Activated CD4-positive, alpha-beta T cell treated with anti-CD3 and anti-CD28 coated beads, Interleukin-10, Interleukin-2, amounts not matched to agents 100 ng/mL and 50 ng/mL, durations not matched to agents 16 hours and 8 hours (primary cell): ENCODE results near the gene NR4A3.

ENCODE experiments used
- DNase-seq: peaks from one replicate; pipeline ENCODE4 v3.0.0-alpha.2; 2020

Gene NR4A3

DNA sequence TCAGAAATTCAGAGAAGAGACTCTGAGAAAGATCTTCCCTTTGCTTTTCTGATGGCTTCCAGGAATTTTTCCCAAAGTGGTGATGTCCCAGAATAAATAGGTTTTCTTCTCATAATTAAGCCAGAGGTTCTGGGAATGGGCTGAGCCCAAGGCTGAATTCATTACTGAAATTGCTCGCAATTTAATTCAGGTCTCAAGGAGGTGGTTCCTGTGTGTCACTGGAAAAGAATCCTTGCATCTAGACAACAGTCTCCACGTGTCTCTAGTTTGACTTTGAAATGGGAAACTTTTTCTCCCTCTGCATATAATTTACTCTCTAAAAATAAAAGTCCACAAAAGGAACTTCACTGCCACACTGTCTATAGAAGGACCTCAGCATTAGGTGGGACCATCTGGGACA, 57.0 kb downstream of the NR4A3 start:
- no peak for DNase-seq

DNA sequence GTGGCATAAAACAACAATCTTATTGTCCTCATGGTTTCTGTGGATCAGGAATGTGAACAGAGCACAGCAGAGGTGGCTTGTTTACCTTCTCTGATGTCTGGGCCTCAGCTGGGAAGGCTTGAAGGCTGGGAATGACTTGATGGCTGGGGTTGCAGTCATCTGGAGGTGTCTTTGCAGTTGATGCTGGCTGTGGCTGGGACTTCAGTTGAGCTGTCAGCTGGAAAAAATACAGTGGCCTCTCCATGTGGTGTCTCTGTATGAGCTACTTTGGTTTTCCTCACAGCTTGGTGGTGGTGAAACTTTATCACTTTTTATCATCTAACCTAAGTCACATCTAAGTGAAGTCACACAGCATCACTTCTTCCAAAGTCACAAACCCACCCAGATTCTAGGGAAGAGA, 60.1 kb downstream of the NR4A3 start:
- peak; percentile 39 for DNase-seq

DNA sequence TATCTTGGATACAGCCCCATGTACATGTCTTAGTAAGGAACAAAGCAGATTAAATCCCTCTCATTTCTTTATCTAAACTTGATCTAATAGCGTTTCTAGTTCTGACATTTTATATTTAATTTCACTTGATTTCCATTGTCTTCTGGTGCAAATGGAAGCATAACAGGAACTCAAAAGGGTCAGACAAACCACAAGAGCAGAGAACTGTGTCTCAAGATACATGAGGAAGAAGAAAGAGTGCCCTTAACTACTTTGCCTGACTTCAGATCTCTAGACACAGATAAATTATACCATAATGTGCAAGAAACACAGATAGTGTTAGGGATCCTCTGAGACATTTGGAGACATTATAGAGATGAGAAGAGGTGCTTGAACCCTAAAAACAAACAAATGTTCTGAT, 64.1 kb downstream of the NR4A3 start:
- DNase-seq: no peak

- DNase-seq: no peak
Measured at GRCh38 chr9:99889120-99889519, 67.4 kb downstream of the NR4A3 start.

DNA sequence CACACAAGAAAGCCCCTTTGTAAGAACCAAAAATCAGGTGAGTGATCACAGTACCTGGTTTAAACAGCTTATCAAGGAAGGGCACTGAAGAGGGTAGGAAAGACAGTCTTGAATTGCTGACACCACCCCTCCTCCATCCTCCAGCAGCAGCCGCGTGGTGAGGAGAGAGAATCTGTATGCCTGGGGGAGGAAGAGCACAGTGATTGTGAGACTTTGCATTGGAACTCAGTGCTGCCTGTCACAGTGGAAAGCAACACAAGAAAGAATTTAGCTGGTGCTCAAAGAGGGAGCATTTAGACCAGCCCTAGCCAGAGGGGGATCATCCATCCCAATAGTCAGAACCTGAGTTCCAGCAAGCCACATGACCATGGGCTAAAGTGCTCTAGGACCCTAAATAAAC, 73.1 kb downstream of the NR4A3 start:
- no peak for DNase-seq

DNA sequence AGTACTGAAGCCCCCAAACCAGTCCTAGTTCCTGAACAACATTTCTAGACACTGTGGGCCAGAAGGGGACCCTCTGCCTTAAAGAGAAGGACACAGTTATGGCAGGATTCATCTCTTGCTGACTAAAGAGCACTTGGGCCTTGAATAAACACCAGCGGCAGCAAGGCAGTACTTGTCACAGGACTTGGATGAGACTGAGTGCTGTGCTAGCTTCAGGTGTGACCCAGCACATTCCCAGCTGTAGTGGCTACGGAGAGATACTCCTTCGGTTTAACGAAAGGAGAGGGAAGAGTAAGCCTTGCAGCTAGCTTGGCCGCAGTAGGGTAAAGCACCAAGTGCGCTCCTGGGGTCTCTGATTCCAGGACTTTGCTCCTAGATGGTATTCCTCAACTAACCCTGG, 73.8 kb downstream of the NR4A3 start:
- no peak for DNase-seq

DNA sequence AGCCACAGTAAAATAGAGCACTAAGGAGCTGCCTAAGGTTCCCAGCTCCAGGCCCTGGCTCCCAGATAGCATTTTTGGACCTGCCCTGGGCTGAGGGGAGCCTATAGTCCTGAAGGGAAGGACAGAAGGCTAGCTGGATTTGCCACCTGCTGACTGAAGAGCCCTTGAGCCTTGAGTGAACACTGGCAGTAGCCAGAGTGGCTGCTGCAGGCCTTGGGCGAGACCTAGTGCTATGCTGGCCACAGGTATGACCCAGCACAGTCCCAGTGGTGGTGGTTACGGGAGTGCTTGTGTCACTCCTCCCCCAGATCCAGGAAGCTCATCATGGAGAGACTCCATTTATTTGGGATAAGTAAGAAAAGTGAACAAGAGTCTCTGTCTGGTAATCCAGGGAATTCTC, 74.4 kb downstream of the NR4A3 start:
- no peak for DNase-seq

DNA sequence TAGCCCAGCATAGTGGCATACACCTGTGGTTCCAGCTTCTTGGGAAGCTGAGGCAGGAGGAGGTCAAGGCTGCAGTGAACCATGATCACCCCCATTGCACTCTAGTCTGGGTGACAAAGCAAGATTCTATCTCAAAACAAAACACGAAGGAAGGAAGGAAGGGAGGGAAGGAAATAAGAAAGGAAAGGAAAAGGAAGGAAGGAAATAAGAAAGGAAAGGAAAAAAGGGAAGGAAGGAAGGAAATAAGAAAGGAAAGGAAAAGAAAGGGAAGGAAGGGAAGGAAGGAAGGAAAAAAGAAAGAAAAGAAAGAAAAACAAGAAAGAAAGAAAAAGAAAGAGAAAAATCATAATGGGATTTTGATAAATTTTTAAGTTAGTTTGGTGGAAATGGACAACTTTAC, 81.7 kb downstream of the NR4A3 start:
- DNase-seq: no peak

GRCh38 chr9:99905833-99906402, 84.2 kb downstream of the NR4A3 start:
- no peak for DNase-seq

GRCh38 chr9:99906403-99907207, 84.9 kb downstream of the NR4A3 start, which contains the start of gene STX17:
TSS of gene STX17 (plus strand) at chr9:99906654. CDS start at chr9:99915240, 8,586 bp downstream.
- peak; percentile 80 for DNase-seq

- no peak for DNase-seq
Measured at GRCh38 chr9:99907208-99907532, 85.5 kb downstream of the NR4A3 start.

DNA sequence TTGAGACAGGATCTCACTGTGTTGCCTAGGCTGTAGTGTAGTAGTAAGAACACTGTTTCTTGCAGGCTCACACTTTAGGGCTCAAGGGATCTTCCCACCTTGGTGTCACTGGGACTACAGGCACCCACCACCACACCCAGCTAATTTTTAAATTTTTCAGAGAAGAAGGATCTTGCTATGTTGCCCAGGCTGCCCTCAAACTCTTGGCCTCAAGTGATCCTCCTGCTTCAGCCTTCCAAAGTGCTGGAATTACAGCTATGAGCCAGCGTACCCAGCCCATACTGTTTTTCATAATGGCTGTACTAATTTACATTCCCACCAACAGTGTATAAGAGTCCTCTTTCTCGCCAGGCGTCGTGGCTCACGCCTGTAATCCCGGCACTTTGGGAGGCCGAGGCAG, 89.9 kb downstream of the NR4A3 start:
- no peak for DNase-seq
